Heart left ventricle (tissue), 16 donors: ENCODE data around the gene VTI1A. TPM values are rescaled to one million over a fixed set of nuclear protein-coding genes. Genes with fewer than 3 reads are reported as not detected.

Experiments used
- ATAC-seq, 4 donors: fragments of 200-7000 bp; cut with Tn5 transposase; one replicate each; pipeline ENCODE4 v1.9.1; 2020 to 2022; ENCODE audit warnings: moderate library complexity in 4 of 4, mild to moderate bottlenecking in 3 of 4, moderate number of reproducible peaks in 1 of 4
- DNase-seq, 5 donors: peaks; one replicate each; pipeline ENCODE4 v3.0.0-alpha.2; 2020
- H3K27ac ChIP-seq, 12 donors: fragments of 200-600 bp; sonication (generic) in 4 of 12; one replicate each; pipeline versions ENCODE4 v1.5.0 to v1.8.0; 2016 to 2022; ENCODE audit warnings: mild to moderate bottlenecking in 2 of 12
- H3K27me3 ChIP-seq, 9 donors: fragments of 200-600 bp; sonication (generic) in 2 of 9; one replicate each; pipeline versions ENCODE4 v1.5.1 to v1.8.0; 2016 to 2022; ENCODE audit warnings: mild to moderate bottlenecking in 3 of 9
- H3K36me3 ChIP-seq, 9 donors: fragments of 200-600 bp; sonication (generic) in 2 of 9; one replicate each; pipeline versions ENCODE4 v1.5.0 to v1.8.0; 2018 to 2022; ENCODE audit warnings: mild to moderate bottlenecking in 2 of 9
- H3K4me1 ChIP-seq, 12 donors: fragments of 200-600 bp; sonication (generic) in 4 of 12; one replicate each; pipeline versions ENCODE4 v1.5.0 to v1.8.0; 2016 to 2022; ENCODE audit warnings: mild to moderate bottlenecking in 3 of 12
- H3K4me3 ChIP-seq, 12 donors: fragments of 200-600 bp; sonication (generic) in 4 of 12; one replicate each; pipeline versions ENCODE4 v1.5.0 to v1.8.0; 2017 to 2022; ENCODE audit warnings: mild to moderate bottlenecking in 9 of 12, moderate library complexity in 4 of 12
- H3K9me3 ChIP-seq, 12 donors: fragments of 200-600 bp; sonication (generic) in 4 of 12; one replicate each; pipeline versions ENCODE4 v1.5.0 to v1.8.0; 2016 to 2022; ENCODE audit warnings: mild to moderate bottlenecking in 1 of 12
- POLR2A ChIP-seq, 2 donors: fragments of 450-650 bp; IDR thresholded peaks; one replicate each; pipeline ENCODE4 v1.6.1; 2017; ENCODE audit warnings: antibody characterized with exemption in 2 of 2, mild to moderate bottlenecking in 2 of 2, moderate library complexity in 2 of 2
- WGBS, 4 donors: extraction: QIAGEN DNeasy Blood & Tissue Kit in 2 of 4; methylation state at CpG; one replicate each; pipeline versions ENCODE4 v1.1.5 to v1.1.7; 2013 to 2018; 5-methylcytosine and 5-hydroxymethylcytosine counted together
- intact Hi-C, 10 donors: fragments of 100-400 bp; cut with DNase I; formaldehyde crosslinking; loops; one replicate each; pipeline versions ENCODE4 v1.11.1 to v1.14.2; 2022
- polyA plus RNA-seq, 2 donors: library from polyadenylated mRNA; stranded (reverse); fragments of 200-250 nt; gene quantifications; one replicate each; pipeline ENCODE4 v1.2.3, GENCODE V29; 2013
- total RNA-seq, 9 donors: library from RNA; depleted of rRNA in 2 of 9; stranded (reverse); fragments of >200 nt in 2 of 9; fragmentation: NEBNext Ultra II Directional in 3 of 9; extraction: Animal tissue kit (Norgen Biotek cat#: 25700) in 3 of 9; gene quantifications; one replicate each; pipeline versions ENCODE4 v1.1.0 to v1.2.4, GENCODE V29; 2016 to 2023
- TF ChIP-seq, protein P1 (sequence below), 12 donors: fragments of 200-600 bp; sonication (generic) in 4 of 12; IDR thresholded peaks; one replicate each; pipeline versions ENCODE4 v1.5.0 to v1.8.0; 2018 to 2022; ENCODE audit warnings: antibody characterized with exemption in 12 of 12, mild to moderate bottlenecking in 5 of 12
- donor health status: ischemic (EF 13 %, LVEDD 7.1; RV severe dilation, severe dysfunction).
- donor health status: healthy with polysubstance abuse.
- donor health status: DM: no; HTN: yes; CAD: no.
- donor health status: DM: no; HTN: no; CAD: no.
- donor health status: ischemic (EF 25% LVEDD 6.9; RV normal size, moderate dysfunction).
- donor health status: ischemic (EF 25% LVEDD 5.7; RV mildly dilated, moderate dysfunction).
- donor health status: healthy.
- donor health status: DM: yes; HTN: yes; CAD: no.
- donor health status: ischemic (EF 35%, LVEDD 5.7; RV mildly dilated, moderate dysfunction).
- donor health status: nonischemic (EF 11% LVEDD 7.7; RV severe dilation, severe dysfunction).
- donor health status: DM: yes; HTN: yes; CAD: no.
- donor health status: PGD.
- donor health status: ischemic (EF 29% LVEDD 5.4; RV normal size, mild dysfunction).
- donor health status: nonischemic (EF 23%, LVEDD 6.1; RV moderate dilation, normal function).

Gene VTI1A
- total and polyA plus RNA-seq, 11 donors, result 6.0 to 33.1 (median 23.2) TPM

DNA sequence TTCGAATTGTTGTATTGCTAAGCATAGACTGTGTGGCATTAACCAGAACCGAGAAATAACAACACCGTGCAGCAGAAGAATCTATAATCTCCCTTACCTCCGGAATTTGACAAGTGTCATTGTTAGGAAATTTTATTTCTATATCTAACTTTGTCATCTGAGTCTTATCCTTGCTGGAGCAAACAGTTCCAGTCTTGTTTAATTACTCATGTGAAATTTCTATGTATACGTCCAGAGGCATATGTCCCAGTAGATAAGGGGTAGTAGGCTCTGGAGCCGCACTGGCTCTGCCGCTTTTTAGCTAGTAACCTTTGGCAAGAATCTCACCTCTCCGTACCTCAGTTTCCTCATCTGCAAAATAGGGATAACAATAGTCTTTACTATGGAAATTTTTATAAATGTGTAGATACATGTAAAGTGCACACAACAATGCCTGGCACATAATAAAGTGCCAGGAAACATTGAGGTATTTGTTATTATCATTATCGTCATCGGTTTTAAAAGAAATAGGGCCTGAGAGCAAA lies 228.6 kb downstream of the VTI1A start:
- DNase-seq, result no peak
- ATAC-seq, result no peak
- 95 to 98% (median 97%) methylated on average over 10 of the region's 10 CpGs for WGBS, 4 donors
- TF ChIP-seq, protein P1, sequence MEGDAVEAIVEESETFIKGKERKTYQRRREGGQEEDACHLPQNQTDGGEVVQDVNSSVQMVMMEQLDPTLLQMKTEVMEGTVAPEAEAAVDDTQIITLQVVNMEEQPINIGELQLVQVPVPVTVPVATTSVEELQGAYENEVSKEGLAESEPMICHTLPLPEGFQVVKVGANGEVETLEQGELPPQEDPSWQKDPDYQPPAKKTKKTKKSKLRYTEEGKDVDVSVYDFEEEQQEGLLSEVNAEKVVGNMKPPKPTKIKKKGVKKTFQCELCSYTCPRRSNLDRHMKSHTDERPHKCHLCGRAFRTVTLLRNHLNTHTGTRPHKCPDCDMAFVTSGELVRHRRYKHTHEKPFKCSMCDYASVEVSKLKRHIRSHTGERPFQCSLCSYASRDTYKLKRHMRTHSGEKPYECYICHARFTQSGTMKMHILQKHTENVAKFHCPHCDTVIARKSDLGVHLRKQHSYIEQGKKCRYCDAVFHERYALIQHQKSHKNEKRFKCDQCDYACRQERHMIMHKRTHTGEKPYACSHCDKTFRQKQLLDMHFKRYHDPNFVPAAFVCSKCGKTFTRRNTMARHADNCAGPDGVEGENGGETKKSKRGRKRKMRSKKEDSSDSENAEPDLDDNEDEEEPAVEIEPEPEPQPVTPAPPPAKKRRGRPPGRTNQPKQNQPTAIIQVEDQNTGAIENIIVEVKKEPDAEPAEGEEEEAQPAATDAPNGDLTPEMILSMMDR (IDR thresholded peaks at IDR 0.05), result no peak
- no peak for TF ChIP-seq POLR2A (IDR thresholded peaks at IDR 0.05)
- no peak overlapping the region for H3K4me3 ChIP-seq
- H3K27ac ChIP-seq, result no peak overlapping the region
- intact Hi-C loops, result no loop called here
- no peaks in the 10 kb centered on the region for H3K27me3 ChIP-seq
- no peaks in the 10 kb centered on the region for H3K9me3 ChIP-seq
- H3K4me1 ChIP-seq, result no peaks in the 10 kb centered on the region
- peaks cover 0 to 6% (median 0%) of the 10 kb centered on the region in 9 donors for H3K36me3 ChIP-seq

DNA sequence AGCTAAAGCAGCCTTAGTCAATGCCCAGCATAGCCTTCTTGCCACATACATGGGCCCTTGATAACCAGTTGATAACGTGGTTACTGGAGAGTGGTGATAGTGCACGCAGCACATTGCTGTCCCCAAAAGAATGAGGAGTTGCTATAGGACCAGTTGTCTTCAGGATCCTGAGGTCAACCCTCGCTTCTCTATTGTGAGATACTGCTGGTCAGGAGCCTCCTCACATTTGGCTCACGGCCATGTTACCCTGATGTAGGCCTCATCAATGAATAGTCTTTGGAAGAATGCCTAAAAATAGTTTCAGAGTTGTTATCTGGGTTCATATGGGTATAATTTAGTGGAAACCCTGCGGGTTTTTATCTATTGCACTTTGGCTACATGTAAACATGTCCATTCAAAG lies 230.7 kb downstream of the VTI1A start:
- H3K4me1 ChIP-seq, result no peaks in the 10 kb centered on the region
- no peaks in the 10 kb centered on the region for H3K9me3 ChIP-seq
- no peaks in the 10 kb centered on the region for H3K27me3 ChIP-seq
- intact Hi-C loops, result no loop called here
- ATAC-seq, result no peak
- H3K4me3 ChIP-seq, result no peak overlapping the region
- H3K36me3 ChIP-seq, result peaks cover 0 to 6% (median 0%) of the 10 kb centered on the region in 9 donors
- 67 to 75% (median 70%) methylated on average over 5 of the region's 5 CpGs for WGBS, 4 donors
- TF ChIP-seq POLR2A (IDR thresholded peaks at IDR 0.05), result no peak
- TF ChIP-seq, protein P1 (IDR thresholded peaks at IDR 0.05), result no peak
- DNase-seq, result no peak
- H3K27ac ChIP-seq, result no peak overlapping the region

DNA sequence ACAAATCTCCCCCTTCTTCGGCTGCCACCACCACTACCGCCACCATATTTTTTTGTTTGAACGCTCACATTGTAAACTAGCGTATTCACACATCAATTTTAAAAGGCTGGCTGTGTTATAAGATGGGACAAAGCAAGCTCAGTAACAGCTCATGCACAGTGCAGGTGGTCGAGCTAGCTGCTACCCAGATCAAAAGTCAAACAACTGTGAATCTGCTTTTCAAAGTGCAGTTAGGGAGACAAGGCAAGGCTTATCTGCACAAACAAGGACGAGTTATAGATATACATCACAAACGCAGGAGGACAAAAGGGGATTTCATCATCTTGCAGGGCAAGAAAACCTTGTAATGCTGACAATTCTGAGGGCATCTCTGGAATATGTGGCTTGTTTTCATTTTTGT lies 231.6 kb downstream of the VTI1A start:
- intact Hi-C loops, result no loop called here
- Histone ChIP-seq H3K4me1 (no peaks in the 10 kb centered on the region), H3K27ac (no peak overlapping the region), H3K36me3 (peaks cover 0 to 6% (median 0%) of the 10 kb centered on the region in 9 donors), H3K9me3 (no peaks in the 10 kb centered on the region), H3K27me3 (no peaks in the 10 kb centered on the region), H3K4me3 (no peak overlapping the region)
- WGBS, 4 donors, result 84 to 91% (median 88%) methylated on average over 7 of the region's 7 CpGs
- TF ChIP-seq POLR2A (IDR thresholded peaks at IDR 0.05), result no peak
- TF ChIP-seq, protein P1 (IDR thresholded peaks at IDR 0.05), result no peak
- no peak for DNase-seq
- no peak for ATAC-seq

DNA sequence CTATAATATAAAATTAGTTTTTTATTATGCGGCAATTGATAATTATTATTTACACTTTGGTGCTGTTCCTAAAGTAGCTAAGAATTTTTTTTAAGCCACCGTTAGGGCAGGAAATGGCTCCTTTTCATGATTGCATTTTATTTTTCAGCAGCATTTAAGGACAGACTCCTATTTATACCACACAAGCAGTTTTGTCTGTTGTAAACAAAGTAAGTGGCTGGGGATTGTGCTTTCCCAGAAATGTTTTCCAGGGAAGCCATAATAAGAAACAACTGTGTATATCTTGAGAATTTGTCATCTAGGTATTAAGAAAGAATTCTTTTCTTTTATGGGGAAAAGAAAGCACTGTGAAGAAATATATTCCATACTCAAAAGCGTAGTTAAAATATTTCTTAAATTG lies 232.0 kb downstream of the VTI1A start:
- H3K27ac ChIP-seq, result no peak overlapping the region
- no peaks in the 10 kb centered on the region for H3K27me3 ChIP-seq
- ATAC-seq (no peak), DNase-seq (no peak)
- peaks cover 0 to 6% (median 0%) of the 10 kb centered on the region in 9 donors for H3K36me3 ChIP-seq
- TF ChIP-seq, protein P1 (IDR thresholded peaks at IDR 0.05), result no peak
- TF ChIP-seq POLR2A (IDR thresholded peaks at IDR 0.05), result no peak
- H3K9me3 ChIP-seq, result no peaks in the 10 kb centered on the region
- H3K4me1 ChIP-seq, result no peaks in the 10 kb centered on the region
- intact Hi-C loops, result no loop called here
- no peak overlapping the region for H3K4me3 ChIP-seq
- WGBS, 4 donors, result 82 to 90% (median 85%) methylated on average over 3 of the region's 3 CpGs
